Naive thymus-derived CD8-positive, alpha-beta T cell (primary cell): ENCODE results near the gene EMX2. TPM values are rescaled to one million over a fixed set of nuclear protein-coding genes. Genes with fewer than 3 reads are reported as not detected.

ENCODE experiments used
- ATAC-seq, 2 donors: fragments of 150-1000 bp; cut with Tn5 transposase in 1 of 2; sonication (Bioruptor Pico), chemical (Tn5 transposase) in 1 of 2; 1 replicate in 1 of 2; 2 replicates in 1 of 2; pipeline ENCODE4 v1.10.0; 2021; ENCODE audit warnings: mild to moderate bottlenecking in 2 of 2, moderate library complexity in 2 of 2
- POLR2A ChIA-PET: fragments of 350-600 bp; sonication (Branson Sonifier 250); formaldehyde crosslinking; loops from one replicate; lab custom pipeline; 2021; ENCODE audit warnings: antibody characterized with exemption; lab: Charles Lee
- DNase-seq, 10 donors: peaks; one replicate each; pipeline versions ENCODE4 v3.0.0 to v3.0.0-alpha.2; 2020 to 2022
- H3K27ac Mint-ChIP-seq, 10 donors: one replicate each; pipeline ENCODE4 v1.8.0; 2020 to 2022; ENCODE audit warnings: mild to moderate bottlenecking in 10 of 10, mixed read lengths in 10 of 10, moderate library complexity in 4 of 10, inconsistent platforms in 1 of 10
- H3K27me3 Mint-ChIP-seq, 5 donors: one replicate each; pipeline ENCODE4 v1.8.0; 2021 to 2022; ENCODE audit warnings: mixed read lengths in 5 of 5
- H3K36me3 Mint-ChIP-seq, 3 donors: one replicate each; pipeline ENCODE4 v1.8.0; 2020 to 2022; ENCODE audit warnings: mixed read lengths in 3 of 3, mild to moderate bottlenecking in 2 of 3, inconsistent platforms in 1 of 3
- H3K4me1 Mint-ChIP-seq, 4 donors: one replicate each; pipeline ENCODE4 v1.8.0; 2021 to 2022; ENCODE audit warnings: mixed read lengths in 4 of 4
- H3K4me3 Mint-ChIP-seq, 10 donors: one replicate each; pipeline ENCODE4 v1.8.0; 2020 to 2022; ENCODE audit warnings: mild to moderate bottlenecking in 10 of 10, mixed read lengths in 10 of 10, moderate library complexity in 6 of 10, inconsistent platforms in 1 of 10
- H3K9me3 Mint-ChIP-seq, 9 donors: one replicate each; pipeline ENCODE4 v1.8.0; 2020 to 2022; ENCODE audit warnings: mixed read lengths in 9 of 9, mild to moderate bottlenecking in 3 of 9, inconsistent platforms in 1 of 9, moderate library complexity in 1 of 9
- polyA plus RNA-seq, 3 donors: library from polyadenylated mRNA; unstranded; fragments of 300-500 nt; fragmentation: Illumina TruSeq; gene quantifications; one replicate each; pipeline ENCODE4 v1.2.3, GENCODE V29; 2021
- total RNA-seq, 8 experiments: library from RNA in 2 of 8; stranded (reverse) in 2 of 8; gene quantifications; one replicate each; pipeline ENCODE4 v1.2.3 and lab custom pipeline; 2021 to 2026

Gene EMX2
- total and polyA plus RNA-seq, 5 experiments from 2014 or later, result not detected

- no peak overlapping the region for H3K4me3 Mint-ChIP-seq
- peaks cover 13 to 39% (median 24%) of the 10 kb centered on the region in 5 donors for H3K27me3 Mint-ChIP-seq
- H3K4me1 Mint-ChIP-seq, result peaks cover 0 to 4% (median 0%) of the 10 kb centered on the region in 4 donors
- H3K9me3 Mint-ChIP-seq, result no peaks in the 10 kb centered on the region
- ATAC-seq, result no peak
- no peaks in the 10 kb centered on the region for H3K36me3 Mint-ChIP-seq
- no peak overlapping the region for H3K27ac Mint-ChIP-seq
- POLR2A ChIA-PET, result no interaction called here
- no peak for DNase-seq
These were observed 18.4 kb downstream of the EMX2 start for GRCh38 chr10:117560942-117561341.

- H3K4me3 Mint-ChIP-seq, result no peak overlapping the region
- no peak for DNase-seq
These were observed 19.7 kb downstream of the EMX2 start for GRCh38 chr10:117562220-117562619.

GRCh38 chr10:117562896-117563737, 20.6 kb downstream of the EMX2 start:
- Mint-ChIP-seq H3K9me3 (no peaks in the 10 kb centered on the region), H3K27me3 (peaks cover 11 to 29% (median 14%) of the 10 kb centered on the region in 5 donors), H3K36me3 (no peaks in the 10 kb centered on the region), H3K4me1 (peaks cover 0 to 2% (median 0%) of the 10 kb centered on the region in 4 donors), H3K27ac (no peak overlapping the region), H3K4me3 (no peak overlapping the region)
- POLR2A ChIA-PET, result no interaction called here
- no peak for DNase-seq
- ATAC-seq, result no peak

More at GRCh38 chr10:117562220-117562619, 19.7 kb downstream of the EMX2 start:
- Mint-ChIP-seq H3K27me3 (peaks cover 11 to 27% (median 13%) of the 10 kb centered on the region in 5 donors), H3K27ac (no peak overlapping the region), H3K4me1 (peaks cover 0 to 2% (median 0%) of the 10 kb centered on the region in 4 donors), H3K36me3 (no peaks in the 10 kb centered on the region), H3K9me3 (no peaks in the 10 kb centered on the region)
- ATAC-seq, result no peak
- POLR2A ChIA-PET, result no interaction called here

GRCh38 chr10:117563780-117564179, 21.2 kb downstream of the EMX2 start:
- Mint-ChIP-seq H3K36me3 (no peaks in the 10 kb centered on the region), H3K27ac (no peak overlapping the region), H3K4me3 (no peak overlapping the region), H3K27me3 (peaks cover 10 to 25% (median 11%) of the 10 kb centered on the region in 5 donors), H3K9me3 (no peaks in the 10 kb centered on the region), H3K4me1 (peaks cover 0 to 2% (median 0%) of the 10 kb centered on the region in 4 donors)
- ATAC-seq (no peak), DNase-seq (no peak)
- POLR2A ChIA-PET, result no interaction called here

- no peaks in the 10 kb centered on the region for H3K9me3 Mint-ChIP-seq
- peaks cover 0 to 2% (median 0%) of the 10 kb centered on the region in 4 donors for H3K4me1 Mint-ChIP-seq
- POLR2A ChIA-PET, result no interaction called here
- ATAC-seq (no peak), DNase-seq (no peak)
- H3K4me3 Mint-ChIP-seq, result no peak overlapping the region
- H3K36me3 Mint-ChIP-seq, result no peaks in the 10 kb centered on the region
- no peak overlapping the region for H3K27ac Mint-ChIP-seq
- peaks cover 7 to 22% (median 11%) of the 10 kb centered on the region in 5 donors for H3K27me3 Mint-ChIP-seq
These were observed 22.5 kb downstream of the EMX2 start for GRCh38 chr10:117565068-117565467.

- H3K9me3 Mint-ChIP-seq, result no peaks in the 10 kb centered on the region
- no peak for DNase-seq
- H3K4me3 Mint-ChIP-seq, result no peak overlapping the region
- H3K27me3 Mint-ChIP-seq, result peaks cover 9 to 39% (median 17%) of the 10 kb centered on the region in 5 donors
- no peak overlapping the region for H3K27ac Mint-ChIP-seq
- no peaks in the 10 kb centered on the region for H3K36me3 Mint-ChIP-seq
- no peak for ATAC-seq
- peaks cover 0 to 2% (median 0%) of the 10 kb centered on the region in 4 donors for H3K4me1 Mint-ChIP-seq
- POLR2A ChIA-PET, result no interaction called here
These were observed 25.8 kb downstream of the EMX2 start for GRCh38 chr10:117568334-117568733.

- H3K4me1 Mint-ChIP-seq, result no peaks in the 10 kb centered on the region
- no peaks in the 10 kb centered on the region for H3K9me3 Mint-ChIP-seq
- H3K27me3 Mint-ChIP-seq, result peaks cover 7 to 37% (median 17%) of the 10 kb centered on the region in 5 donors
- H3K36me3 Mint-ChIP-seq, result no peaks in the 10 kb centered on the region
- no peak overlapping the region for H3K27ac Mint-ChIP-seq
- POLR2A ChIA-PET, result no interaction called here
- H3K4me3 Mint-ChIP-seq, result no peak overlapping the region
- DNase-seq (no peak), ATAC-seq (no peak)
These were observed 27.3 kb downstream of the EMX2 start for GRCh38 chr10:117569610-117570390.

- POLR2A ChIA-PET, result no interaction called here
- no peaks in the 10 kb centered on the region for H3K36me3 Mint-ChIP-seq
- ATAC-seq, result no peak
- no peaks in the 10 kb centered on the region for H3K9me3 Mint-ChIP-seq
- DNase-seq, result no peak
- no peaks in the 10 kb centered on the region for H3K4me1 Mint-ChIP-seq
- no peak overlapping the region for H3K27ac Mint-ChIP-seq
- H3K27me3 Mint-ChIP-seq, result peaks cover 6 to 33% (median 15%) of the 10 kb centered on the region in 5 donors
- no peak overlapping the region for H3K4me3 Mint-ChIP-seq
These were observed 28.3 kb downstream of the EMX2 start for GRCh38 chr10:117570880-117571279.

- Mint-ChIP-seq H3K27ac (no peak overlapping the region), H3K27me3 (peaks cover 8 to 42% (median 22%) of the 10 kb centered on the region in 5 donors), H3K36me3 (no peaks in the 10 kb centered on the region), H3K4me3 (no peak overlapping the region), H3K4me1 (no peaks in the 10 kb centered on the region), H3K9me3 (peaks cover 0 to 1% (median 0%) of the 10 kb centered on the region in 9 donors)
- ATAC-seq, result no peak
- DNase-seq, result no peak
- POLR2A ChIA-PET, result no interaction called here
These were observed 32.1 kb downstream of the EMX2 start for GRCh38 chr10:117574498-117575146.

GRCh38 chr10:117578490-117578889, 35.9 kb downstream of the EMX2 start:
- Mint-ChIP-seq H3K27ac (no peak overlapping the region), H3K4me3 (no peak overlapping the region), H3K4me1 (no peaks in the 10 kb centered on the region), H3K36me3 (no peaks in the 10 kb centered on the region), H3K27me3 (peaks cover 7 to 32% (median 19%) of the 10 kb centered on the region in 5 donors), H3K9me3 (peaks cover 0 to 1% (median 0%) of the 10 kb centered on the region in 9 donors)
- no peak for DNase-seq
- POLR2A ChIA-PET, result no interaction called here
- ATAC-seq, result no peak

- Mint-ChIP-seq H3K27ac (no peak overlapping the region), H3K9me3 (peaks cover 0 to 1% (median 0%) of the 10 kb centered on the region in 9 donors), H3K27me3 (peaks cover 7 to 32% (median 17%) of the 10 kb centered on the region in 5 donors), H3K4me1 (no peaks in the 10 kb centered on the region), H3K36me3 (no peaks in the 10 kb centered on the region), H3K4me3 (no peak overlapping the region)
- ATAC-seq (no peak), DNase-seq (no peak)
- POLR2A ChIA-PET, result no interaction called here
These were observed 36.5 kb downstream of the EMX2 start for GRCh38 chr10:117578999-117579590.

- DNase-seq, result no peak
- POLR2A ChIA-PET, result no interaction called here
- Mint-ChIP-seq H3K36me3 (no peaks in the 10 kb centered on the region), H3K27me3 (peaks cover 5 to 29% (median 9%) of the 10 kb centered on the region in 5 donors), H3K9me3 (peaks cover 0 to 4% (median 0%) of the 10 kb centered on the region in 9 donors), H3K4me3 (no peak overlapping the region), H3K27ac (no peak overlapping the region), H3K4me1 (no peaks in the 10 kb centered on the region)
- ATAC-seq, result no peak
These were observed 39.4 kb downstream of the EMX2 start for GRCh38 chr10:117581961-117582360.
